Fibroblast of gingiva (primary cell): ENCODE measurements around the gene HIBADH.
"Not testable (repeated sequence)": the region's sequence is repeated elsewhere in the genome, so short reads cannot be mapped to it uniquely, and the experiment has no call there.

ENCODE experiments used
- DNase-seq: peaks from one replicate; pipeline ENCODE4 v3.0.0-alpha.2; 2011; ENCODE audit warnings: low read depth

Gene HIBADH

GRCh38 chr7:27600247-27600646 is 62.4 kb downstream of the HIBADH start:
- DNase-seq = peak; percentile 15

DNA sequence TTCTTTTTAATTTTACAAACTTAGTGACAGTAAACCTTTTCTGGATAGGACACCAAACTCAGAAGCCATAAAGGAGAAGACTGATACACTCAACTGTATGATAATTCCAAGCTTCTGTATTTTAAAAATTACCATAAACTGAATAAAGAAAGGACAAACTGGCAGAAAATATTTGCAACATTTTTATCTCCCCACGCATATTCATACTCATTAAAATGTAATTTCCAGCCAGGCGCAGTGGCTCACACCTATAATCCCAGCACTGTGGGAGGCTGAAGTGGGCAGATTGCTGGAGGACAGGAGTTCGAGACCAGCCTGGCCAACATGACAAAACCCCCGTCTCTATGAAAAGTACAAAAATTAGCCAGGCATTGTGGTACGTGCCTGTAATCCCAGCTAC is 67.7 kb downstream of the HIBADH start:
- no peak for DNase-seq

GRCh38 chr7:27593226-27593625 is 69.5 kb downstream of the HIBADH start:
- no peak for DNase-seq

- DNase-seq = no peak
These were observed 72.3 kb downstream of the HIBADH start for GRCh38 chr7:27590416-27590815.

DNA sequence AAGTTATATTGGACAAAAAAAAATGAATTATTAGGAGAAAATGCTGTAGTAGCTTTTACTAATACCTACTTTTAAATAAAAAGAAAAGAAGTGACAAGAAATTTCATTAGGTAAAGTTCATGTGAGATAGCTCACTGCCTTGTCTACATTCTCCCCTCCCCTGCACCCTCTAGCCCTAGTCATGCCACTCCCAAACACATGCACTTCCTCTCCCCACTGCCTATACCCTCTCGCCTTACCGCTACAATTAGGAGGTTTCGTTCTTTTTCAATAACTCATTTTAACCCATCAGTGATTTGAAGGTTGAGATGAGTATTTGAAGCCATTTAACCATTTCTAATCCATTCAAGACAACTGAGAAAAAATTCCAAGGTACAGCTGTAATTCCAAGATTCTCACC is 75.3 kb downstream of the HIBADH start:
- DNase-seq = no peak

GRCh38 chr7:27586825-27587224 is 75.9 kb downstream of the HIBADH start:
- no peak for DNase-seq

- no peak for DNase-seq
These were observed 76.8 kb downstream of the HIBADH start for GRCh38 chr7:27585781-27586447.

GRCh38 chr7:27581906-27582305 is 80.8 kb downstream of the HIBADH start:
- no peak for DNase-seq

- no peak for DNase-seq
These were observed 81.6 kb downstream of the HIBADH start for GRCh38 chr7:27581119-27581518.

- no peak for DNase-seq
These were observed 83.1 kb downstream of the HIBADH start for GRCh38 chr7:27579565-27579964.

- not testable (repeated sequence) for DNase-seq
These were observed 84.5 kb downstream of the HIBADH start for GRCh38 chr7:27578169-27578568.

DNA sequence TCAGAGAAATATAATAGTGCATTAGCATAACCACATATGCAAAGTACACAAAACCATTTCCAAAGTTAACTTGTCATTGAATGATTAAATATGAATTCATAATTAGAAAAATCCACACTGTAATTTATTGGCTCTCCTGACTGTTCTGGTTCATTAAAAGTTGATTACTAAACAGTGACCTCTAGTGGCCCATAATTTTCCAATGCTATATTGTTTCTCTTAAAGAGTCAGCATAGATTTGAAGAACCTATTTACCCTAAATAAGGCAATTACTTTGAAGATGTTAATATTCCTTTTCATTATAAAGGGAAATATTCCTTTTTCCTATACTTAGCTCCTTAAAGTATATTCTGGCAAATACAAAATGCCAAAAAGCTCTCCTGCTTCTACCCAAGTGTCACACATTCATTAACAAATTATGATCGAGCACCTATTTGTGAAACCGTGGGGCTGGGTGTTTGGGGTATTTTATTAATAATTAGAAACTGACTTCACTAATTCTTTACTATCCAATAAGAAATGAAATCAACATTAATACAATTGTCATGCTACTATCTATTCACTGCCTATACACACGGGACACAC is 86.2 kb downstream of the HIBADH start:
- DNase-seq = peak; percentile 23

DNA sequence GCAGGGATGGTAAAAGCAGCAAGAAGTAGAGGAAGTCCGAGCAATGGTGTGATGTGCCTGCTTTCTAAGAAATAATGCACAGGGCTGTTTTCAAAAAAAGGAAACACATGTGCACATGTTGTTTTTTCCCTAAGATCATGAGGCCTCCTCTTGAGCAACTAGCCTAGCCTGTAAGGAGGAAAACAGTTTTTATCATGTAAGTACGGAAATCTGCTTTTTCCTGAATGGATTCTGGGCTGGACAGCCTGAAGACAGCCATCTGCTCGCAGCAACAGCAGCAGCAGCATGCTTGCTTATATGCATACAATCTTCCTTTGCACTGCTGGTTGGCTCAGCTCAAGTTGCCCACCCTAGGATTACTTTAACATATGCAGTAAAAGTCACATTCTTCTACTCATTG is 87.1 kb downstream of the HIBADH start:
- no peak for DNase-seq

DNA sequence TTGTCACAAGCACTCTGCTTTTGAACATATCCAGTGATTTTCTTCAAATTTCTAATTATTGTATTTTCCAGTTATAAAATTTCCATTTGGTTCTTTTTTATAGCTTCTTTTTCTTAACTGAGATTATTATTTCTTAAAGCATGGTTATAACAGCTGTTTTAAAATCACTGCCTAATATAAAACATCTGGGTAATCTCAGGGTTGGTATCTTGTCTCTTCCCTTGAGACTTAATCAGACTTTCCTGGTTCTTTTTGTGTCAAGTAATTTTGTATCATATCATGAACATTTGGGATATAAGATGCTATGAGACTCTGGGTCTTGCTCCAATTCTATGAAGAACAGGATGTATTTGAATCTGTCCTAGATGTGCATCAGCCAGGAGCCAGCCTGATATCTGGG is 93.6 kb downstream of the HIBADH start:
- peak; percentile 42 for DNase-seq

GRCh38 chr7:27567266-27567665 is 95.4 kb downstream of the HIBADH start:
- no peak for DNase-seq

DNA sequence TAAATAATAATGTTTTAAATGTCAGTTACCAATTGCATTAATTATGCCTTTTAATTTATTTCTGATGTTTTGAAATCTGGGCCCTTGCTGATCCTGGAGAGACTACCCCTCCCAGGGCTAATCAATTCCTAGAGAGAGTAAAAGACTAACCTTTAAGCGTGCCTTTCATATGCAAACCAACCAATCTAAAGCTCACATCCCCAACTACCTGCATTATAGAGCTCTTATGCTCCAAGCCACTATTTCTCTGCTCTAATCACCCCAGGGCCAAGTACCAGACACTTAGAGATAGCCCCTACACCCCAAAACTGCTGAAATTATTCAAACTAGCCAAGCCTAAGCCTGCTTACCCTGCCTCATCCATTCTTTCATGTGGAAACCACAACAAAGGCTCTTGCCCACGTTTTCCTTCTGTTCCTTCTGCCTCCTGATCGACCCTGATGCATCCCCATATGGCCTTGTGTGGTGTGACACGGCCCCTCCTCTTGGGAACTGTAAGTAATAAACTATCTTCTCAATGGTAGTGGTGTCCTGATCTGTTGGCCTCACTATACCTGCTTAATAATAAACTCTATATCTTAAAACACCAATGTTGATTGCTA is 97.7 kb downstream of the HIBADH start:
- no peak for DNase-seq

- DNase-seq = peak; percentile 84
These were observed 101.9 kb downstream of the HIBADH start for GRCh38 chr7:27560706-27561235.

DNA sequence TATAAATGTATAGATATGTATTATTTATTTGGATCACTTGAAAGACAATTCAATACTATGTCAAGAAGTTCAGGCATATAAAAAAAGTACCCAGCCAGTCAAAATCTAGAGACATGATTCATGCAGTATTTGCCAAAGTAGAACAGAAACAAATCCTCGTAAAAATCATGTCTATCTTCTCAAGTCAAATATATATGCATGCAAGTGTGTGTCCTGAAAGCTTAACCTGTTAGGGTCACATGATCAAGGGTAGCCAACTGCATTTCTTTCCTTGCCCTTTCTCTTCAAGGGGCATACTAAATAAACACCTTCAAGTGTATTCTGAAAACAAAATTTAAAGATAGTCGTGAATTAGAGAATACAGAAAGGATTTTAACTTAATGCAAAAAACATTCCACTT is 107.0 kb downstream of the HIBADH start:
- DNase-seq = no peak

GRCh38 chr7:27554826-27555225 is 107.9 kb downstream of the HIBADH start:
- no peak for DNase-seq

GRCh38 chr7:27553273-27553672 is 109.4 kb downstream of the HIBADH start:
- DNase-seq = no peak

DNA sequence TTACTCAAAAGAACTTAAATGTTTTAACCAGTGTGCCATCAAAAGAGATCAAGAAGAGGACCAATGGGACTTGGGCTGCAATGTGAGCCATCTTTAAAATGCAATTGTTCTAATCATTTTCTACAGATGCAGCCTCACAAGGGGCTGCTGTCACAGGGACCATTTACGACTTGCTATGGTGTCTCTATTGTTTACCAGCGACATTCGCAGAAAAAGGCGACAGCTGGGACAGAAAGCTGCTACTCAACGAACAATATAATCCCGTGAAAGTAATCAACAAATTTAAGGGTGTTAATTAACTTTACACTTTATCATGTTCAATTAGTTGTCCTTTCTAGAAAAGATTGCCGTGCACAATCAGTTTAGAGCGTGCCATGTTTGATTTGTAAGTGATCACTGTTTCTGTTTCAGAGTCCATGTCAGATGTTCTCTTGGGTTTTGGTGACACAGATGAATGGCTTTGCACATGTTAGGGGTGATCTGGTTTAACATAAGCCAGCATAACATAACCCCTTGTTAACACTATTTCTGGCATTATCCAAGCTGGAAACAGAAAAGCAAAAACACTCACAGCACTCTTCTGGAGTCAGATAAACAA is 110.8 kb downstream of the HIBADH start:
- DNase-seq = no peak

DNA sequence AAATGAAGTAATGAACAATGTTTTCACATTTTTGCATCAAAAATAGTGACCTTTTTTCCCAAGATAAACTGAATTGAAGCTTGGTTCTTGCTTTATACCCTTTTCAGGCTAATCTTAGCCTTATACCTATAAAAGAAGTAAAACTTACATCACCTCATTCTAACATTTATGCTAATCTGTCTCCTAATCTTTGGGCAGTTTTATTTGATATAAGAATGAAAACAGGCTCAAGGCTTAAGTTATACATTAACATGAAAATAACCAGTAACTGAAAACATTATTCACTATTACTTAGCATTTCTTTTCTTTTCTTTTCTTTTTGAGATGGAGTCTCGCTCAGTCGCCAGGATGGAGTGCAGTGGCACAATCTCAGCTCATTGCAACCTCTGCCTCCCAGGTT is 113.1 kb downstream of the HIBADH start:
- DNase-seq = no peak

- DNase-seq = no peak
These were observed 114.4 kb downstream of the HIBADH start for GRCh38 chr7:27548304-27548703.
